LNCaP clone FGC (cell line): ENCODE results near the gene HTR1E.
"Not testable (repeated sequence)": the region's sequence is repeated elsewhere in the genome, so short reads cannot be mapped to it uniquely, and the experiment has no call there.

Experiments
- DNase-seq: peaks from one replicate; pipeline ENCODE4 v3.0.0-alpha.2; 2011; ENCODE audit warnings: low read depth
- H3K4me3 ChIP-seq: 2 replicates; pipeline ENCODE4 v1.5.1; 2011; ENCODE audit warnings: mild to moderate bottlenecking, low read depth, low read length, control low read depth
- CTCF ChIP-seq: IDR thresholded peaks from 2 replicates; pipeline ENCODE4 v1.5.1; 2012; ENCODE audit warnings: mild to moderate bottlenecking; ENCODE audit not compliant: control insufficient read depth, insufficient read depth; ENCODE audit errors: extremely low read depth

HTR1E gene

GRCh38 chr6:86973088-86973487 is 35.8 kb downstream of the HTR1E start:
- no peak for TF ChIP-seq CTCF

GRCh38 chr6:86978251-86978650 is 40.9 kb downstream of the HTR1E start:
- no peak overlapping the region for H3K4me3 ChIP-seq
- no peak for TF ChIP-seq CTCF
- DNase-seq, result no peak

More at GRCh38 chr6:86973088-86973487, 35.8 kb downstream of the HTR1E start:
- no peak overlapping the region for H3K4me3 ChIP-seq
- DNase-seq, result no peak

- no peak for DNase-seq
These were observed 64.2 kb downstream of the HTR1E start for GRCh38 chr6:87001494-87001893.

GRCh38 chr6:87002391-87002790 is 65.1 kb downstream of the HTR1E start:
- H3K4me3 ChIP-seq, DNase-seq: not testable (repeated sequence)

More at GRCh38 chr6:87001494-87001893, 64.2 kb downstream of the HTR1E start:
- TF ChIP-seq CTCF, result no peak
- no peak overlapping the region for H3K4me3 ChIP-seq

GRCh38 chr6:87006541-87006940 is 69.2 kb downstream of the HTR1E start:
- H3K4me3 ChIP-seq, DNase-seq: not testable (repeated sequence)

GRCh38 chr6:87009581-87009980 is 72.3 kb downstream of the HTR1E start:
- not testable (repeated sequence) for H3K4me3 ChIP-seq, DNase-seq

GRCh38 chr6:87012035-87012434 is 74.7 kb downstream of the HTR1E start:
- no peak for DNase-seq
- H3K4me3 ChIP-seq, result no peak overlapping the region
- TF ChIP-seq CTCF, result no peak

GRCh38 chr6:87012743-87013142 is 75.4 kb downstream of the HTR1E start:
- DNase-seq, result no peak
- no peak for TF ChIP-seq CTCF

GRCh38 chr6:87016772-87017171 is 79.4 kb downstream of the HTR1E start:
- no peak for TF ChIP-seq CTCF
- DNase-seq, result no peak
- H3K4me3 ChIP-seq, result no peak overlapping the region

More at GRCh38 chr6:87012743-87013142, 75.4 kb downstream of the HTR1E start:
- no peak overlapping the region for H3K4me3 ChIP-seq
